ENCODE results near the gene HELQ.
"Not testable (repeated sequence)": the region's sequence is repeated elsewhere in the genome, so short reads cannot be mapped to it uniquely, and the experiment has no call there.

HELQ gene

DNA sequence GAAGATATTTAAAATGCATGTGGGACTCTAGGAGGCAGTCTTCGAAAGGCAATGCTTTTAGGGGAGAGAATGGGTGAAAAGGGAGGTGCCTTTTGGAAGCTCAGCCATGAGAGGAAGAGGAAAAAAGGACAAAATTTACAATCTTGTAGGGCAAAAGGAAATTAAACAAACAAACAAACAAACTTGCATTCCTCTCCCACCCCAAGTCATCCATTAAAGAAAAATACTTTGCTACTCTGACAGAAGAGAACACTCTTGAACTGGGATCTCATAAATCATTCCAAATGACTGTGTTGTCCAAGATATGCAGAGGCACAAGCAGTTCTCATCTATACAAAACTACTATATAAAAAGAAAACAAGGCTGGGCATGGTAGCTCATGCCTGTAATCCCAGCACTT lies 46.7 kb downstream of the HELQ start:
- no peak overlapping the region for H3K9ac ChIP-seq
- H3K36me3 ChIP-seq = peaks cover 68 to 95% (median 89%) of the 10 kb centered on the region in 11 experiments
- peaks cover 0 to 10% (median 0%) of the 10 kb centered on the region in 11 experiments; a peak in 4 of 22 replicates for H3K9me3 ChIP-seq (replicated peaks in 1 of 11)
- no peaks in the 10 kb centered on the region for H4K20me1 ChIP-seq
- peaks cover 0 to 5% (median 0%) of the 10 kb centered on the region in 10 experiments; a peak in 1 of 20 replicates for H3K4me1 ChIP-seq
- H3K27ac ChIP-seq = no peak overlapping the region
- no peaks in the 10 kb centered on the region for H3K27me3 ChIP-seq
- H3K4me2 ChIP-seq = no peak overlapping the region
- no peak for TF ChIP-seq Cebpa-rat (IDR thresholded peaks at IDR 0.05)
- H3K4me3 ChIP-seq = no peak overlapping the region

DNA sequence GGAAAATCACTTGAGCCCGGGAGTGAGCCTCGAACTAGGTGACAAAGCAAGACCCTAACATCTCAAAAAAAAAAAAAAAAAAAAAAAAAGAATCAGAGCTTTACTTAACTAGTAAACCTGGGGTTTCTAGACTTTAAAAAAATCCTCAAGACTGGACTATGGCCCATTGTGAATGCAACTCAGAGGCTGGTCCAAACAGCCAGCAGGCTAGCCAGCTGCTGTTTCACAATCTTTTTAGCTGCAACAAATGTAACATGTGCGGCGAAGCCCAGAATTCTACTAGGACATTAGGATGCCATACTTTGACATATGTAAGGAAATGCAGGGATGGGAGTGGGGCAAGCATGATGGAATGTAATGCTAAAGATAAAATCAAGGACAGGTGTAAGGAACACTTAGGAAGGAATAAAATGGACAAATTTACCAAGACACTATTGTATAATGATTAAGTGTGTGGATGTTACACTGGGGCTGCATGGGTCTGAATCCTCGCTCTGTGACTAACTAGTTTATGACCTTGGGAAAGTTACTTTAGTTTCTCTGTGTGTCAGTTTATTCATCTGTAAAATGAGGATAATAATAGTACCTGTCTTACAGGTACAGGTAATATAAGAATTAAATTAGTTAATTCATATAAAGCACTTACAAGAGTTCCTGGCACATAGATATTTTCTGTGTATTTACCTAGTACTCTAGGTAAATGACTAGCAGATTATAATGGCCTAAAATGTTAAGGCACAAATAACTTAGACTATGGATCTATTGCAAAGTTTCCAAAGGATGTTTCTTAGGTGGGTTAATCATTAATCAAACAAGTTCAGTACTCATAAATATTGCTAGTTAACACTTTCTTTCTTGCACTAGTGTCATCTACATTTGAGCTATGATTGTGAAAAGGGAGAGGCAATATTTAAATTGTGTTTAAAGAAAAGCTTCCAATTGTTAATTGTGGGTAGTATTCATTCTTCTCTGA lies 49.5 kb downstream of the HELQ start:
- peaks cover 41 to 67% (median 62%) of the 10 kb centered on the region in 11 experiments for H3K36me3 ChIP-seq

DNA sequence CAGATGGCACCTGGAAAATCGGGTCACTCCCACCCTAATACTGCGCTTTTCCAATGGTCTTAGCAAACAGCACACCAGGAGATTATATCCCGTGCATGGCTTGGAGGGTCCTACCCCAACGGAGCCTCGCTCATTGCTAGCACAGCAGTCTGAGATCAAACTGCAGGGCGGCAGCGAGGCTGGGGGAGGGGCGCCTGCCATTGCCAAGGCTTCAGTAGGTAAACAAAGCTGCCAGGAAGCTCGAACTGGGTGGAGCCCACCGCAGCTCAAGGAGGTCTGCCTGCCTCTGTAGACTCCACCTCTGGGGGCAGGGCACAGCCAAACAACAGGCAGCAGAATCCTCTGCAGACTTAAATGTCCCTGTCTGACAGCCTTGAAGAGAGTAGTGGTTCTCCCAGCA lies 57.5 kb downstream of the HELQ start:
- H3K36me3 ChIP-seq = peaks cover 4 to 31% (median 23%) of the 10 kb centered on the region in 11 experiments; a peak in 16 of 22 replicates
- peaks cover 0 to 25% (median 20%) of the 10 kb centered on the region in 11 experiments; a peak in 17 of 22 replicates for H3K9me3 ChIP-seq (replicated peaks in 1 of 11)
- H3K9ac ChIP-seq, H3K27ac ChIP-seq, H4K20me1 ChIP-seq, H3K4me3 ChIP-seq, H3K4me1 ChIP-seq, H3K27me3 ChIP-seq, H3K4me2 ChIP-seq: not testable (repeated sequence)

More for the DNA sequence above, 49.5 kb downstream of the HELQ start:
- Histone ChIP-seq H3K9me3 (replicated peaks in 1 of 11) (peaks cover 0 to 10% (median 0%) of the 10 kb centered on the region in 11 experiments; a peak in 6 of 22 replicates), H3K4me3 (no peak overlapping the region), H3K27ac (no peak overlapping the region), H3K4me2 (no peak overlapping the region), H3K9ac (no peak overlapping the region), H3K27me3 (no peaks in the 10 kb centered on the region), H4K20me1 (no peaks in the 10 kb centered on the region), H3K4me1 (peaks cover 0 to 5% (median 0%) of the 10 kb centered on the region in 10 experiments; a peak in 1 of 20 replicates)
- no peak for TF ChIP-seq Cebpa-rat (IDR thresholded peaks at IDR 0.05)

DNA sequence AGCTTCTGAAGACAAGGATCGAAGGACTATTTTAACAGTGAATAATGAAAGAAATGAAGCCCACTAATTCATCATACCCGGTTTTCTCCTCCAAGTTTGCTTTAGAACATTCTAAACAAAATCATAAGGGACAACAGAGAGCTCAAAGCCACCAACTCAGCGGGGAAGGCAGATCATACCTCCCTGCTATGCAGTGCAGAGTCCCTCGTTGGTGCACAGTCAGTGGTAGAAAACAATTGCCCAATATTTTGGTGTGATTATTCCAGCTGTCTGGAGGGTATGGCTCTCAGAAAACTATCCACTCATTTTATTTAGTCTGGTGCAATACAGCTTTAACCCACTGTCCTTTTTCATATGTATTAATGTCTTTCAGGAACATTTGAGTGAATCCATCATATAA lies 61.7 kb downstream of the HELQ start:
- Histone ChIP-seq H3K9ac (no peak overlapping the region), H3K4me3 (no peak overlapping the region), H4K20me1 (no peaks in the 10 kb centered on the region), H3K9me3 (replicated peaks in 1 of 11) (peaks cover 0 to 25% (median 20%) of the 10 kb centered on the region in 11 experiments; a peak in 17 of 22 replicates), H3K4me2 (no peak overlapping the region), H3K4me1 (peaks cover 0 to 23% (median 19%) of the 10 kb centered on the region in 10 experiments; a peak in 18 of 20 replicates), H3K27ac (no peak overlapping the region), H3K27me3 (no peaks in the 10 kb centered on the region), H3K36me3 (peaks cover 4 to 30% (median 23%) of the 10 kb centered on the region in 11 experiments; a peak in 16 of 22 replicates)
- no peak for TF ChIP-seq Cebpa-rat (IDR thresholded peaks at IDR 0.05)

DNA sequence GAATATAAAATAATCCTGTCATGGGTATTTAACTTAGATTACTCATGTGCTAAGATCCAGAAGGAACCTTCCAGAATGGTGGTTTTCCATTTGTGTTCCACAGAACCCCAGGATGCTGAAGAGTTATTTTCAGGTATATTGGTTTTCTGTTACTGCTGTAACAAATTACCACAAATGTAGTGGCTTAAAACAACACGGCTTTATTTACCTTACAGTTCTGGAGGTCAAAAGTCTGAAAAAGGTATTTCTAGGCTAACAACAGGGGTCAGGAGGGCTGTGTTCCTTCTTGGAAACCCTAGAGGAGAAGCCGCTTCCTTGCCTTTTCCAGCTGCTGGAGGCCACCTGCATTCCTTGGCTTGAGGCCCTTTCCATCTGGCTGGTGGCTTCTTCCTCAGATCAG lies 63.1 kb downstream of the HELQ start:
- H3K27ac ChIP-seq = no peak overlapping the region
- peaks cover 12 to 37% (median 32%) of the 10 kb centered on the region in 10 experiments for H3K4me1 ChIP-seq
- H3K36me3 ChIP-seq = peaks cover 4 to 19% (median 13%) of the 10 kb centered on the region in 11 experiments; a peak in 16 of 22 replicates
- H3K4me2 ChIP-seq = no peak overlapping the region
- no peaks in the 10 kb centered on the region for H3K27me3 ChIP-seq
- no peaks in the 10 kb centered on the region for H4K20me1 ChIP-seq
- no peak for TF ChIP-seq Cebpa-rat (IDR thresholded peaks at IDR 0.05)
- peaks cover 0 to 14% (median 7%) of the 10 kb centered on the region in 11 experiments; a peak in 14 of 22 replicates for H3K9me3 ChIP-seq (replicated peaks in 1 of 11)
- H3K9ac ChIP-seq = no peak overlapping the region
- H3K4me3 ChIP-seq = no peak overlapping the region

DNA sequence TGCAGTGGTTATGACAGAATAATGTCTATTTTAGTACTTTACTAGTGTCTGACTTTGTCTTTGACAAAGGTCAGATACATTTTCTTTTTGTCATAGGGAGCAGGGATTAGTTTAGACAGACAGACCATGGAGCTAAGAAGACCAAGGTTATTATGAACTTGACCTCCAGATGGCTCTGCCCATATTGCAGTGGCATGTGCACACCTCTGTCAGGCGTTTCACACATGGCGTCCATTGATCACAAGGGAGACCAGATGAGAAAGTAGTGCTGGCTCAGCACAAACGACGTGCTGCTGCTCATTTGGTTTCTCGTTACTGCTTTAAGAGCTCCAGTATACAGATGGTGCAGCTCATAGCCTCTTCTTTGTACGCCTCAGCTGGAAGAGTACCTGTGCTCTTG lies 64.7 kb downstream of the HELQ start:
- peak overlapping the region in 4 of 11 experiments; percentile 9 to 89 (median 82); a peak in 4 of 22 replicates for H3K4me2 ChIP-seq
- no peak for TF ChIP-seq Cebpa-rat (IDR thresholded peaks at IDR 0.05)

DNA sequence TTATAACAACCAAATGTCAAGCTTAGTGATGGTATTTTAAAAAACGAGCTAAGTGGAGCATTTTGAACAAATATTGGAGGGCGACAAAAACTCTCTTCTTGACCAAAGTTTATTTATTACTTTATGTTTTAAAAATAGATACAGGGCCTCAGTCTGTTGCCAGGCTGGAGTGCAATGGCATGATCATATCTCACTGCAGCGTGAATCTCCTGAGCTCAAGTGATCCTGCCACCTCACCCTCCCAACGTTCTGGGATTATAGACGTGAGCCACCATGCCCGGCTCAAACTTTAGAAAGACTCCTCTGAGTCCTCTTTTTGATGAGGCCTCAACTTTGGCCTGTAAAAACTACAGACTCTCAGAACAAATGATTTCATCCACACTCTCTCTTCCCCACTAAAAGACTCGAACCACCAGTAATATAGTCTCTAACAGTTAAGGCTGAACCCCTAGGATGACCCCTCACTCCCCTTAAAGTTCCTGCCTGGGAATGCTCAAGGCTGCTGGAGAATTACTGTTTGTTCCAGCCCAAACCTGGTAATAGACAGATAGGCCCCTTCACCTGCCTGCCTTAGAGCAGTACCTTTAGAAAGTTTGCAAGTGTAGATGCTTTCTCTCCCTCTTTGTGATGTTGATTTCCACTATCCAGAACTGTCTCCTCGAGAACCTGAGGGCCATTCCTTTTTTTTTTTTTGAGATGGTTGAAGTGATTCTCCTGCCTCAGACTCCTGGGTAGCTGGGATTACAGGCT lies 65.7 kb downstream of the HELQ start:
- Histone ChIP-seq H3K4me3 (no peak overlapping the region), H4K20me1 (no peaks in the 10 kb centered on the region), H3K36me3 (no peaks in the 10 kb centered on the region), H3K4me2 (peak overlapping the region in 8 of 11 experiments; percentile 50 to 89 (median 78); a peak in 15 of 22 replicates), H3K27ac (peak overlapping the region in 2 of 11 experiments; percentile 4 to 25; a peak in 2 of 22 replicates), H3K27me3 (no peaks in the 10 kb centered on the region), H3K9ac (no peak overlapping the region; a peak in 1 of 22 replicates), H3K9me3 (replicated peaks in 1 of 11) (peaks cover 0 to 12% (median 0%) of the 10 kb centered on the region in 11 experiments; a peak in 14 of 22 replicates), H3K4me1 (peaks cover 32 to 63% (median 54%) of the 10 kb centered on the region in 10 experiments)
- no peak for TF ChIP-seq Cebpa-rat (IDR thresholded peaks at IDR 0.05)

More for the DNA sequence above, 64.7 kb downstream of the HELQ start:
- H3K36me3 ChIP-seq = 0 out of 22 replicates have a peak, but pooled peaks cover 0 to 3% (median 0%) of the 10 kb centered on the region in 11 experiments
- no peaks in the 10 kb centered on the region for H3K27me3 ChIP-seq
- peaks cover 27 to 53% (median 48%) of the 10 kb centered on the region in 10 experiments for H3K4me1 ChIP-seq
- H3K9me3 ChIP-seq (replicated peaks in 1 of 11) = peaks cover 0 to 2% (median 0%) of the 10 kb centered on the region in 11 experiments; a peak in 9 of 22 replicates
- no peak overlapping the region for H3K27ac ChIP-seq
- H3K9ac ChIP-seq = no peak overlapping the region
- H4K20me1 ChIP-seq = no peaks in the 10 kb centered on the region
- H3K4me3 ChIP-seq = no peak overlapping the region

DNA sequence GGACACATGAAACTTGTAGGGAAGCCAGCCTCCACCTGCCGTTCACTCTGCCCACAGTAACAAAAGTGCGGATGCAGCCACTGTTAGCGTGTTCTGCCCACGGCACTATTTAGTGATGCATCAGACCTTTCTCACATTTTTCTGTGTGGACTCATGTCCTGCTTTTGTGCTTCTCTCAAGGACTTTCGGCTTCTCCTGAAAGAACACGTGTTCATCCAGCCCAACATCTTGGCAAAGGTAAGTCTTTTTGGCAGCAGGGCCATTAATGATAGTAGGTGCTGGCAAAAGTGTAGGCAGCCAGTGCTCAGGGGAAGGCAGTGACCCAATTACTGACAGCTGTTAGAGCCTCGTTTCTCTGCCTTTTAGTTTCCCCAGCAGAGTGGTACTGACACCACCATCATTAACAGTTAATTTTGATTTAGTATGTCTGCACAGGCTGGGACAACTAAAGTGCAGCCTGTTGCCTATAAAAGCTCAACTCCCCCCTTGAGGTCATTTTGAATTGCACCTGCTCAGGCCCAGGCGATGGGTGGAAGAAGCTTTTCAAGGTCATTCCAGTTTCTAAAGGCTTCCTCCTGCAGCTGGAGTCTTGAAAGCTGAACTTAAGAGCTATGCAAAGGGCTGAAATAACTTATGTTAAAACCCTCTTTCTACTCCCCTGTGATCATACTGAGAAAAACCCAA lies 66.4 kb downstream of the HELQ start:
- H3K4me2 ChIP-seq = peak overlapping the region; percentile 31 to 89 (median 71); a peak in 18 of 22 replicates
- peaks cover 0 to 19% (median 0%) of the 10 kb centered on the region in 11 experiments; a peak in 14 of 22 replicates for H3K9me3 ChIP-seq (replicated peaks in 1 of 11)
- no peaks in the 10 kb centered on the region for H3K27me3 ChIP-seq
- H3K4me1 ChIP-seq = peaks cover 32 to 64% (median 54%) of the 10 kb centered on the region in 10 experiments
- no peak overlapping the region for H3K4me3 ChIP-seq
- H4K20me1 ChIP-seq = no peaks in the 10 kb centered on the region
- 0 out of 22 replicates have a peak, but pooled peaks cover 0 to 4% (median 0%) of the 10 kb centered on the region in 11 experiments for H3K36me3 ChIP-seq
- peak overlapping the region in 5 of 11 experiments; percentile 72 to 86 (median 81); a peak in 4 of 22 replicates for H3K27ac ChIP-seq
- no peak overlapping the region for H3K9ac ChIP-seq
- TF ChIP-seq Cebpa-rat (IDR thresholded peaks at IDR 0.05) = no peak

All from BLaER1 treated with 17β-estradiol and CSF1 and Interleukin-3, amounts not matched to agents 10 nM and 100 nM (cell line).